Transverse colon (tissue), 4 donors: ENCODE measurements around the gene WDR31.
A peak's percentile ranks its signal among the peaks of the same experiment; 100 is the strongest.

ENCODE experiments used
- EP300 ChIP-seq: sonication (generic); formaldehyde crosslinking; IDR thresholded peaks from one replicate; pipeline ENCODE4 v1.6.1; 2017; ENCODE audit warnings: antibody characterized with exemption, low read depth
- POLR2A ChIP-seq: fragments of 450-650 bp; IDR thresholded peaks from one replicate; pipeline ENCODE4 v1.6.1; 2016; ENCODE audit warnings: antibody characterized with exemption, mild to moderate bottlenecking, moderate library complexity
- POLR2AphosphoS5 ChIP-seq, 3 donors: sonication (generic); formaldehyde crosslinking; IDR thresholded peaks; one replicate each; pipeline ENCODE4 v1.6.1; 2016; ENCODE audit warnings: antibody characterized with exemption in 3 of 3
- TF ChIP-seq, protein P1 (sequence below), 5 experiments: fragments of 200-600 bp in 3 of 5; fragments of 450-650 bp in 2 of 5; sonication (generic) in 3 of 5; IDR thresholded peaks; 1 replicate in 2 of 5; 2 replicates in 3 of 5; pipeline ENCODE4 v1.5.1; 2016 to 2017; ENCODE audit warnings: antibody characterized with exemption in 5 of 5, inconsistent platforms in 3 of 5, mild to moderate bottlenecking in 2 of 5, moderate library complexity in 1 of 5

DNA sequence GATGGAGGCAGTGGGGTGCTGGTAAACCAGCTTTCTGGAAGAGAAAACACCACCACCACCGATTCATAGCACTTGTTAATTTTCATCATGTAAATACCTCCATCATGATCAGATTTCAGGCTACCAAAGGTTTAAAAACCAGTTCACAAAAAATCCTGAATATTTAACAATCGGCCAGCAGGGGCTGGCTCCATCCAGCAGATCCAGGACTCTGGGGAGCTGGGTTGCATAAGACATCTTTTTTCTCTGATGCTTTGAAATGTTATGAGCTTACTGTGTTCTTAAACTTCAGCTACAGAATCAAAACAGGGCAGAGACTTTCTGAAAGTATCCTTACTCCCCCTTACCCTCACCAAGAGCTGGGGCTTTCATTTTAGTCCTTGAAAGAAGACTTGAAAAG lies 22.3 kb downstream of the WDR31 start:
- TF ChIP-seq, protein P1, sequence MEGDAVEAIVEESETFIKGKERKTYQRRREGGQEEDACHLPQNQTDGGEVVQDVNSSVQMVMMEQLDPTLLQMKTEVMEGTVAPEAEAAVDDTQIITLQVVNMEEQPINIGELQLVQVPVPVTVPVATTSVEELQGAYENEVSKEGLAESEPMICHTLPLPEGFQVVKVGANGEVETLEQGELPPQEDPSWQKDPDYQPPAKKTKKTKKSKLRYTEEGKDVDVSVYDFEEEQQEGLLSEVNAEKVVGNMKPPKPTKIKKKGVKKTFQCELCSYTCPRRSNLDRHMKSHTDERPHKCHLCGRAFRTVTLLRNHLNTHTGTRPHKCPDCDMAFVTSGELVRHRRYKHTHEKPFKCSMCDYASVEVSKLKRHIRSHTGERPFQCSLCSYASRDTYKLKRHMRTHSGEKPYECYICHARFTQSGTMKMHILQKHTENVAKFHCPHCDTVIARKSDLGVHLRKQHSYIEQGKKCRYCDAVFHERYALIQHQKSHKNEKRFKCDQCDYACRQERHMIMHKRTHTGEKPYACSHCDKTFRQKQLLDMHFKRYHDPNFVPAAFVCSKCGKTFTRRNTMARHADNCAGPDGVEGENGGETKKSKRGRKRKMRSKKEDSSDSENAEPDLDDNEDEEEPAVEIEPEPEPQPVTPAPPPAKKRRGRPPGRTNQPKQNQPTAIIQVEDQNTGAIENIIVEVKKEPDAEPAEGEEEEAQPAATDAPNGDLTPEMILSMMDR (IDR thresholded peaks at IDR 0.05), result peak in 1 of 5 experiments; percentile 6
- TF ChIP-seq EP300 (no peak), POLR2A (no peak), POLR2AphosphoS5 (IDR thresholded peaks at IDR 0.05) (no peak)
